Stimulated activated CD8-positive, alpha-beta memory T cell treated with anti-CD3 and anti-CD28 coated beads, Interleukin-2, amount 100 ng/mL, for 48 hours (primary cell): ENCODE measurements around the gene CTDSP1.
A peak's percentile ranks its signal among the peaks of the same experiment; 100 is the strongest.

ENCODE experiments used
- DNase-seq, 2 donors: peaks; one replicate each; pipeline ENCODE4 v3.0.0-alpha.2; 2020; ENCODE audit warnings: low read depth in 2 of 2

Gene CTDSP1, protein sequence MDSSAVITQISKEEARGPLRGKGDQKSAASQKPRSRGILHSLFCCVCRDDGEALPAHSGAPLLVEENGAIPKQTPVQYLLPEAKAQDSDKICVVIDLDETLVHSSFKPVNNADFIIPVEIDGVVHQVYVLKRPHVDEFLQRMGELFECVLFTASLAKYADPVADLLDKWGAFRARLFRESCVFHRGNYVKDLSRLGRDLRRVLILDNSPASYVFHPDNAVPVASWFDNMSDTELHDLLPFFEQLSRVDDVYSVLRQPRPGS

GRCh38 chr2:218399391-218400166 lies at the start of gene CTDSP1:
TSS of gene CTDSP1 (plus strand) at chr2:218399868. CDS start at chr2:218400091, 223 bp downstream.
- DNase-seq: peak; percentile 85 to 86

- DNase-seq: no peak
These were observed 45.6 kb upstream of the CTDSP1 start for GRCh38 chr2:218354045-218354444.

DNA sequence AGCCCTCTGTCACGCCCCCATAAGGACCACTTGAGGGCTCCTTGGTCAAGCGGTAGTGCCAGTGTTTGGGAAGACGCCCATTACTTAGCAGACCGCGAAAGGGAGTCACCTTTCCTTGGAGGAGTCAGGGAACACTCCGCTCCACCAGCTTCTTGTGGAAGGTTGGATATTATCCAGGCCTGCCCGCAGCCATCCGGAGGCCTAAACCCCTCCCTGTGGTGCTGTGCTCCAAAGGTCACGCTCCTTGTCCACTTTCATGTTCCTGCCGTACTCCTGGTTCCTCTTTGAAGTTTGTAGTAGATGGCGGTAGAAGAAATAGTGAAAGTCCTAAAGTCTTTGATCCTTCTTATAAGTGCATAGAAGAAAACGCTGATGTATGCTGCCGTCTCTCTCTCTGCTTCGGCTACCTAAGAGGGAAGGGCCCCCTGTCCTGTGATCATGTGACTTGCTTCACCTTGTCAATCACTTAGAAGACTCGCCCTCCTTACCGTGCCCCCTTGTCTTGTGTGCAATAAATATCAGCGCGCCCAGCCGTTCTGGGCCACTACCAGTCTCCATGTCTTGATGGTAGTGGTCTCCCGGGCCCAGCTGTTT lies 44.7 kb upstream of the CTDSP1 start:
- DNase-seq: no peak

DNA sequence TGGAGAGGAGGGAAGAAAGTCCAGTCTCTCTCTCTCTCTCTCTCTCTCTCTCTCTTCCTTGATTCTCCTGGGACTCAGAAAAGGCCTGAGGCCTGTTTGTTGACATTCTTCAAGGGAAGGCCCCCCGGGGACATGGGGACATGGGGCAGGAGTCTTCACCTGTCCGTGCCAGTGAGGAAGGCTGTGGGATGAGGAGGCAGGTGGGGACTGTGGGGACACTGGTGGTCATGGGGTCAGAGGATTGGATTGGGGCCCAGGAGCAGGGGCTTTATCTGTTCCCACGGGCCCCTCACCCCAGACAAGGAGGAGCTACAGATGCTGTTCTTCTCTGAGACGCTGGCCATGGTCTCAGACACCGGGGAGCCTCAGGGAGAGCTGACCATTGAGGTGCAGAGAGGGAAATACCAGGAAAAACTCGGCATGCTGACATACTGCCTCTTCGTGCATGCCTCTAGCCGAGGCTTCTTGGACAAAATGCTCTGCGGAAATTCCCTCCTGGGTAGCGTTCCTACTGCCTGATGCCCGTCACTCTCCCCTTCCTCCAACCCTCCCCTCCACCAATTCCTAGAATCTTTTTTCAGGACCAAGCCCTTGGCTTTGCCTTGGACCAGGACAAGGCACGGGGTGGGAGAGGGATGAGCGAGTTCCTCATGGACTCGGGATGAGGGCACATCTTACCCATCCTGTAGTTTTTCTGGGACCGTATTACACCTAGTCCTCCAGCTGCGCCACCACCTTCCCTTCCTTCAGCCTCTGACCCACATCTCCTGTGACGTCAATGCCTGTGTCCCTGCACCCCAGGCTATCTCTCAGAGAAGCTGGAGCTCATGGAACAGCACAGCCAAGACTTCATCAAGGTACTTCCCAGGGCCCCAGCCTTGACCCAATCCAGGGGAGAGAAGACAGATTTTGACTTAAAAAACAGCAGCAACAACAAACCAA lies 42.2 kb upstream of the CTDSP1 start:
- DNase-seq: no peak

GRCh38 chr2:218360453-218360852 lies 39.2 kb upstream of the CTDSP1 start:
- no peak for DNase-seq

DNA sequence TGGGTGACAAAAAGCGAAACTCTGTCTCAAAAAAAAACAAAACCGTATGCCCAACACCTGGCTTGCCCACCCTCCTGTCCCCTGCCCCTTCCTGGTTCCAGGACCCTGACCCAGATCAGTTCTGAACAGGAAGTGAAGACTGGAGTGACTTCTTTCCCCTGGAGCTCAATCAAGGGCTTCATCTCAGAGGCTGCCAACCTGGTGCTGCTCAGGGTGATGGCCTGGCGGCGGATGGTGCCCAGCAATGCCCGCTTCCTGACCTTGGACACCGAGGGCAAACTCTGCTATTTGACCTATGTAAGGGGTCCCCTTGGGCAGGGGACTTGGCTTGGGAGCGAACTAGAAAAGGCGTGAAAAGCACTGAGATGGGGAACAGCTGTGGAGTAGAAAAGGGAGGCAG lies 37.1 kb upstream of the CTDSP1 start:
- no peak for DNase-seq

GRCh38 chr2:218363736-218364135 lies 35.9 kb upstream of the CTDSP1 start:
- DNase-seq: no peak

- no peak for DNase-seq
These were observed 35.5 kb upstream of the CTDSP1 start for GRCh38 chr2:218364196-218364595.

DNA sequence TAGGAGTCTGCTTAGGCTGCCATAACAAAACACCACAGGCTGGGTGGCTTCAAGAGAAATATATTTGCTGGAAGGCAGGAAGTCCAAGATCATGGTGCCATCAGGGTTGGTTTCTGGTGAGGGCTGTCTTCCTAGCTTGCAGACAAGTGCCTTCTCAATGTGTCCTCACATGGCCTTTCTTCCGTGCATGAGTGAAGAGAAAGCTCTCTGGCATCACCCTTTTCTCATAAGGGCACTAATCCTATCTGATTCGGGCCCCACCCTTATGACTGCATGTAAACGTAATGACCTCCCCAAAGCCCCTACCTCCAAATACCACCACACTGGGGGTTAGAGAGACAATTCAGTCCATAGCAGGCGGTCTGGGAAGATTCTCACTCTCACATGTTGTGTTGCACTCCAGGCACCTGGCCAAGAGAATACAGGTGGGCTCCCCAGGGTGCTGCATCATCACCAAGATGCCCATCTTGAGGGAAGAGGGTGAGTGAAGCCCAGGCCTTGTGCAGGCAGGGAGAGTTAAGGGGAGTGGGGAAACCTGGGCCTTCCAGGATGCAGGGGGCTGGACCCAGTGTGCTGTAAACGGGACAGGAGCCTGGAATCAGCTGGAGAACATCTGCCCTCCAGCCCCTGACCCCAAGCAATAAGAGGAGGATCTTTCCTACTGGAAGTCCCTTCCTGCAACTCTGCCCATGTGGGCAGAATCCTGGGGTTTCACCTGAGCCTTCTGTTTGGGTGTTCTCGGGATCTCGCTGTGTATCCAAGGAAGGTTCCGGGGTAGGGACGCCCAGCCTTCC lies 32.9 kb upstream of the CTDSP1 start:
- no peak for DNase-seq

DNA sequence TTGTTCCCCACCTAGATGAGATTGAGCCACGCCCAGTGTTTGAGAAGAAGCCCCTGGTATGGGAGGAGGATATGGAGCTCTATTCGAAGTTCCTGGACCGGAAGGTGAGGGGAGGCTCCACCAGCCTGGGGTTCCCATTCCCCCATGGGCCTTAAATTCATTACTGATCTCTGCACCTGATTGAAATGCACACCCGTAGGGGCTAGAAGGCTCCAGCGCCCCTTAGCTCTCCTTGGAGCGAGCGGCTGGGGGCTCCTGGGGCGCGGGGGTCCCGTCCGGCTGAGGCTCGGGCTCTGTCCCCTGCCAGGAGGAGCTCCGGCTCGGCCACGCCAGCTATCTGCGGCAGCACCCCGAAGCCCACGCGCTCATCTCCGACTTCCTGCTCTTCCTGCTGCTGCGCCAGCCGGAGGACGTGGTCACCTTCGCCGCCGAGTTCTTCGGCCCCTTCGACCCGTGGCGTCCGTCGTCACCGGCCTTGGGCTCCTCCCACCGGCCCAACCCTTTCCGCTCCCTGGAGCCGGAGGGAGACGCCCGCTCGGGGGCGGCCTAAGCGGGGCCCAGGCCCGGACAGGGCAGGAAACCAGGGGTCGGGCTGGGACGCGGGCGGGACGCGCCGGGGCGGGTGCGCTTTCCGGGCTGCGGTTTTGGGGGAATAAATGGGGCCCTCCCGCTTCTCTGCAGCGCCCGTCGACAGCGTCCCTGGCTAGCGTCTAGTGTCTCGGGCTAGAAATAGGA lies 32.1 kb upstream of the CTDSP1 start:
- peak; percentile 63 to 69 for DNase-seq

GRCh38 chr2:218368150-218368528 lies 31.5 kb upstream of the CTDSP1 start:
- DNase-seq: no peak

DNA sequence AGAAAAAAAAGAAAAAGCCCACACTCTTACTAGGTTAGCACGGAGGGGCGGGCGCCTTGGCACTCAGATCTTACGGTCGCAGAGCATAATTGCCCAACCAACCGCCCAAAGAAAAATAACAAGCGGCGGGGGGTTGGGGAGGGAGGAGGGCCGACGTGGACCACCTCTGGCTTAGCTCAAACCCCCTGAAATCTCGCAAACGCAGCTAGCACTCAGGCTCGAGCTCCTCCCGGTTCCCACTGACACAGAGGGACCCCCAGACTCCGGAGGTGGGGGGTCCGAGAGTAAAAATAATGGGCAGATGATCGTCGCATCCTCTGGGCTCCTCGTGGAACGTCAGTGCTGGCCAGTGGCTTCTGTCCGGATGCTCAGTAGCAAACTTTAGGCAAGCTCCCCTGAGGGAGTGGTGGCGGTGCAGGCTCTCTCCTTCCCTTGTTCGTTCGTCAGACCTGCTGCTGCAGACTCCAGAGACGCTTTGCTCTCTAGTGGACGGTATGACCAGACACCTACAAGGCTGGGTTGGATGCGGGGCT lies 31.0 kb upstream of the CTDSP1 start:
- no peak for DNase-seq

GRCh38 chr2:218369330-218369729 lies 30.3 kb upstream of the CTDSP1 start:
- no peak for DNase-seq

DNA sequence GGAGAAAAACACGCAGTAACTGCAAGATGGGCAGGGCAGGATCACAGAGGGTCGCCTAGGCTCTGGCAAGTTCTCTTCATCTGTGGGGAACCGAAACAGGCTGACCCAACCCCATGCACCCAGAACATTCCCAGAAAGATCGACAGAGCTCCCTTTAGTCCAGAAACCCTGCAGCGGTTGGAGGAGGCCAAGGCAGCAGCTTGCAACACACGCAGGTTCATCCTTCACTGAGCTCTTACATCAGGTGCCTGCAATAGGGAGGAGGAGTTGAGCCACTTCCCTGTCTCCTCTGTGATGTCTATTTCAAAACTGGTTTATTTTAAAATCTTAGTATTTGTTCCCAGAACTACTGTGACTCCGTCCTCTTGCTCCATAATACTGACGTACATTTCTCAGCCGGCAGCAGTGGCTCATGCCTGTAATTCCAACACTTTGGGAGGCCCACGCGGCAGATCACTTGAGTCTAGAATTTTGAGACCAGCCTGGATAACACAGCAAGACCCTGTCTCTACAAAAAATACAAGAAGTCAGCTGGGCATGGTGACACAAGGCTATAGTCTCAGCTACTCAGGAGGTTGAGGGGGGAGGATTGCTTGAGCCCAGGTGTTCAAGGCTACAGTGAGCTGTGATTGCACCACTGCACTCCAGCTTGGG lies 29.1 kb upstream of the CTDSP1 start:
- no peak for DNase-seq

- DNase-seq: no peak
These were observed 27.7 kb upstream of the CTDSP1 start for GRCh38 chr2:218371983-218372350.

GRCh38 chr2:218374795-218375194 lies 24.9 kb upstream of the CTDSP1 start:
- no peak for DNase-seq

DNA sequence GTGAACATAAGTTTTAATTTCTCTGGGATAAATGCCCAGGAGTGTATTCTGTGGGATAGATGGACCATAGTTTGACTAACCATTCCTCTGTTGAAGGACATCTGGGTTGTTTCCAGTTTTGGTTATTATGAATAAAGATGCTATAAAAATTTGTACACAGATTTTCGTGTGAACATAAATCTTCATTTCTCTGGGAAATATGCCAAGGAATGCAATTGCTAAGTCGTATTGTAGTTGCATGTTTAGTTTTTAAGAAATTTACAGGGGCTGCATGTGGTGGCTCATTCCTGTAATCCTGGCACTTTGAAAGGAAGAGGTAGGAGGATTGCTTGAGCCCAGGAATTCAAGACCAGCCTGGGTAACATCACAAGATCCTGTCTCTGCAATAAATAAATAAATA lies 24.5 kb upstream of the CTDSP1 start:
- DNase-seq: no peak

DNA sequence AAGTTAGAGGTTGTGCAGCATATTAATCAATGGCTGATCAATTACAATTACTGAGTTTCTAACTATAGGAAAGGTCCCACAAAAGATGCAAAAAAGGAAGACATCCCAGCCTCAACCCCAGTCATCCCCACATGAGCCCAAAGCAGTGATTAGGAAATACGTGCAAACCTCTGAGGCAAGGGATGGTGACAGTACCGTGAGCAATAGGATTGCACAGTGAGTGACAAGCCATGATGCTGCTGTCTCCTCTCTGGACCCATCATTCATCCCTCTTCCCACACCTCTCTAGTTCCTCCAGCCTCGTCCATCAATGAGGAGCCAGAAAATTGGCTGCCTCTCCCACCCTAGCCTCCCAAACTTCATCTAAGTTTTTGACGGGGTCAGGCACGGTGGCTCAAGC lies 21.6 kb upstream of the CTDSP1 start:
- DNase-seq: no peak

DNA sequence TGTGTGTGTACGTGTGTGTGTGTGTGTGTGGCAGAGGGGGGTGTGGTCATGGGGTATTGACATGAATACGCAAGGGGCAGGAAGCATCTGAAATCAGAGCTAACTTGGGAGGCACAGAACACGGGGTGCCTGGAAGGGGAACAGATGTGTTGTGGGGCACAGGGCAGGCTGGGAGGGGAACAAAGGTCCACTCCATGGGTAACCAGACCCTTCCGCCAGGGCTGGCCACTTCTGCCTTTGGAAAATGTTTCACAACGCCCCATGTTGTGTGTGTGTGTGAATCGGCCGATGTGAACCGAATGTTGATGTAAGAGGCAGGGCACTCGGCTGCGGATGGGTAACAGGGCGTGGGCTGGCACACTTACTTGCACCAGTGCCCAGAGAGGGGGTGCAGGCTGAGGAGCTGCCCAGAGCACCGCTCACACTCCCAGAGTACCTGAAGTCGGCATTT lies 17.7 kb upstream of the CTDSP1 start, which contains the start of gene SLC11A1:
Gene SLC11A1 (plus strand): TSS at position 358 of the 451 bp plus-strand sequence. CDS start 96 bp downstream, outside the sequence.
- DNase-seq: no peak
